HG03025 (cell line): ENCODE results near the gene OSER1.
"Not testable (repeated sequence)": the region's sequence is repeated elsewhere in the genome, so short reads cannot be mapped to it uniquely, and the experiment has no call there.

Experiments used
- ATAC-seq: cut with Tn5 transposase; IDR thresholded peaks from one replicate; pipeline ENCODE4 v1.9.1; 2021; ENCODE audit warnings: mild to moderate bottlenecking, moderate library complexity; ENCODE audit not compliant: unreplicated experiment, low FRiP score

The OSER1 gene

GRCh38 chr20:44204156-44204831 lies 6.3 kb downstream of the OSER1 start:
- ATAC-seq, result no peak

DNA sequence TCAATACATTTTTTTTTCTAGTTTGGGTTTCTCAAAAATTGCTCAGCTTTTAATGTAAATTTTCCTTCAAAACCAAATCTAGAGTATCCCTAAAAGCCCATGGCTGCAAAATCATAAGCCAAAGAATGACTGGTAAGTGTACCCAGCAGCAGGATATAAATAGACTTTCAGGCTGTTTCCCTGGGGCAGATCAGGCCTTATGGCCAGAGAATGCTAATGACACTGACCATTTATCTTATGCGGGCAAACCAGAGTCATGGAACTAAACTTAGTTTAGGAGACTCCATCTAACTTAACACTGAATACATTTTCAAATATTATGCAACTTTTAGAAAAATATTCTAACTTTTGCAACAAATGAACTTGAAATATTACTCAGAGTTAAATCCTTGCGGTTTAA lies 7.4 kb downstream of the OSER1 start:
- no peak for ATAC-seq

- ATAC-seq, result no peak
These were observed 9.6 kb downstream of the OSER1 start for GRCh38 chr20:44200983-44201382.

DNA sequence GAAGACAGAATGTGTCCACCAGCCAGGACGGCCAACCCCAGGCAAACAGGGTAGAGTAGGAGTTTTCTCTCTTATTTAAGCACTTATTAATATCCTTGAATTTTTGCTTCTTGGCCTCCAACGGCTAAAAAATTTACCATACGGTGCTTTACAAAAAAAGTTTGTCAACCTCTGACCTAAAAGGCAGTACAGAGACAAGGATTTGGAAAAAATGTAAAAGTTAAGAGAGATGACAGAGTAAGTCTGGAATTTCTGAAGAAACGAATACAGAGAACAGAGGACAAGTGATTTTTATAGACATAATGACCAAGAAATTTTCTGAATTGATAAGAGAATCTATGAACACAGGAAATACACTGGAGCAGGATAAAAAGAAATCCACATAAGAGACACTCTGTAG lies 10.2 kb downstream of the OSER1 start:
- no peak for ATAC-seq

DNA sequence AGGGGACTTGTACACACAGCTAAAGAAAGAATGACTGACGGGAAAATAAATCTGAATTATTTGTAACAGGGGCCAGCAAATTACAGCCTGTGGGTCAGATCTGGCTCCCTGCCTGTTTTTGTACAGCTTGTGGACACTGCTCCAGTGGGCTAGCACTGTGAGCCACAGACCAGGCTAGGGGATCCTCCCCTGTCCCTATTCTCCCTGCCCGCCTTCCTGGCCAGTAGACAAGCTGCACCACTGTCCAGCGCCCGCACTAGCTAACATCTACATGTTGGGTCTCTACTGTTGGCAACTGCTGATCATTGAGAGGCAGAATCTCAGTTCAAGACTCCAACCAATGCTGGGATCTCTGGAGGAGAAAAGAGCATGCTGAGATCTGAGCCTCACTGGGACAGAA lies 10.7 kb downstream of the OSER1 start:
- ATAC-seq, result no peak

DNA sequence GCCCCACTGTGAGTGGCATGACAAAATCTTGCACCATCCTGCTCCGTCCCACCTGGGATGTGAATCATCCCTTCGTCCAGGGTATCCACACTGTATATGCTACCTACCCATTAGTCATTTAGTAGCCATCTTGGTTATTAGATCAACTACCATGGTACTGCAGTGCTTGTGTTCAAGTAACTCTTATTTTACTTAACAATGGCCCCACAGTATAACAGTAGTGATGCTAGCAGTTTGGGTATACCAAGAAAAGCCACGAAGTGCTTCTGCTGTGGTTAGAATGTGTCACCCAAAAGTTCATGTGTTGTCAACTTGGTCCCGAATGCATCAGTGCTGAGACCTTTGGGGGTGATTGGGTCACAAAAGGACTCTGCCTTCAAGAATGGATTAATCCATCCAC lies 11.7 kb downstream of the OSER1 start:
- no peak for ATAC-seq

- no peak for ATAC-seq
These were observed 14.3 kb downstream of the OSER1 start for GRCh38 chr20:44196271-44196670.

GRCh38 chr20:44195605-44196004 lies 15.0 kb downstream of the OSER1 start:
- ATAC-seq, result no peak

DNA sequence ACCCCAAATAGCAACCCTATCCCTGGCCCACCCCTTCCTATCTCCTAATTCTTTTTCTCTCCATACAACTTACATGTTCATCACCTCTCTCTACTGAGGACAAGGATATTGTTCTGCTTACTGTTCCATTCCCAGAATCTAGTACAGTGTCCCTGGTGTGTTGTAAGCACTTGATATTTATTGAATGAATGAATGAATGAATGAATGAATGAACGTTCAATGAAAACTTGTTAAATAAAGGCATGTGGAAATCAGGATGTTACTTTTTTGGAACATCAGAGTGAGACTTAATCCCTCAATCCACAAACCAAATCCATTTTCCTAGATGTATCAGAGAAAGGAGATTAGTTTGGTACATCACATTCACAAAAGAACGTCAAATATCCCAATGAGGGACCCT lies 16.8 kb downstream of the OSER1 start:
- no peak for ATAC-seq

- ATAC-seq, result not testable (repeated sequence)
These were observed 18.9 kb downstream of the OSER1 start for GRCh38 chr20:44191640-44192039.

DNA sequence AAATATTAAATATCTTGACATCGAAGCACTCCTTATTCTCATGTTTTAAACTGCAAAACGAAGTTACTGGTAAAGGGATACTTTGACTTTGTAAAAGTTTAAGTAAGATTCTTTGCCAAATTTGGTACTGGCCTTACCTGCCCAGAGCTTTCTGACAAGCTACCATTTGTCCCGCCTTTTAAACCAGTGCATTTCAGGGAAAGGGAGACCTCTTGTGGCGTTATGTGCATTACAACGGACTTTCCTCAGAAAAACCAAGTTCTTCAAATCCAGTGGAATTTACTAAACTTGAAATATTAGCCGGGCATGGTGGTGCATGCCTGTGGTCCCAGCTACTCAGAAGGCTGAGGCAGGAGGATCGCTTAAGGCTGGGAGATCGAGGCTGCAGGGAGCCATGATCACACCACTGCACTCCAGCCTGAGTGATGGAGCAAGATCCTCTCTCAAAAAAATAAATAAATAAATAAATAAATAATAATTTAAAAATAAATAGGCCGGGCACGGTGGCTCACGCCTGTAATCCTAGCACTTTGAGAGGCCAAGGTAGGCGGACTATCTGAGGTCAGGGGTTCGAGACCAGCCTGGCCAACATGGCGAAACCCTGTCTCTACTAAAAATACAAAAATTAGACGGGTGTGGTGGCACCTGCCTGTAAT lies 20.2 kb downstream of the OSER1 start:
- ATAC-seq, result not testable (repeated sequence)

- no peak for ATAC-seq
These were observed 21.8 kb downstream of the OSER1 start for GRCh38 chr20:44188752-44189151.

- no peak for ATAC-seq
These were observed 22.5 kb downstream of the OSER1 start for GRCh38 chr20:44187772-44188709.

DNA sequence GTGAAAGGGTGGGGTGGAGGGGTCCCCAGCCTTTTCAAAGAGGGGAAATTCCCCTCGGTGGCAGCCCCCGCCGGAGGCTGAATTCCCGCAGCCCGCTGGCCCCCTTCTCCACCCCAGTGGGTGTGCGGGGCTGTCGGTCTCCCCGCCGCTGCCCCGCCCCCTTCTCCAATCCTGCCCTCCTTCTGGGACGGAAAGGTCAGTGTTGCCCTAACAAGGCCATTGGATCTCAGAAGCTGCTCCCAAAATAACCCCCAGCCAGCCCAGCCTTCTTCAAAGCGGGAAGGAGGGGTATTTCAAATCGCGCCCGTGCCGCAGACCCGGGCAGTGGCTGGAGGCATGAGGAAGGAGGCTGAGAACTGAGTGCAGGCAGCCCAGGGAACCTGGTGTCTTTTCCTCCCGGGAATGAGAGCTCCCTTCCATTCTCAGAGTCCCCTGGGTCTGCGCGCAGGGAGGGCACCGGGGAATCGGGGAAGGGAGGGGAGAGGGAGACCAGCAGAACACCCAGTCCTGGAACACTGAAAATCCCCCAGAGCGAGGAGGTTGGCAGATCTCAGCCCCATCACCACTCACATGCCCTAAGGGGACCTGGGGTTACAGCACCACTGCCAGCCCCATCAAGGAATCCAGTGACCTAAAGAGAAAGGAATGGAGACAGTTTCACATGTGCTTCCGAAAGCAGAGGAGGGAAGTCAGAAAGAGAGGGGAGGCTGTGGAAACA lies 23.4 kb downstream of the OSER1 start, which contains the start of gene JPH2:
TSS of gene JPH2 (minus strand) at position 135 of the 718 bp plus-strand sequence. CDS start 483 bp downstream, outside the sequence.
- ATAC-seq, result no peak

- ATAC-seq, result no peak
These were observed 23.9 kb downstream of the OSER1 start for GRCh38 chr20:44186674-44187053.

DNA sequence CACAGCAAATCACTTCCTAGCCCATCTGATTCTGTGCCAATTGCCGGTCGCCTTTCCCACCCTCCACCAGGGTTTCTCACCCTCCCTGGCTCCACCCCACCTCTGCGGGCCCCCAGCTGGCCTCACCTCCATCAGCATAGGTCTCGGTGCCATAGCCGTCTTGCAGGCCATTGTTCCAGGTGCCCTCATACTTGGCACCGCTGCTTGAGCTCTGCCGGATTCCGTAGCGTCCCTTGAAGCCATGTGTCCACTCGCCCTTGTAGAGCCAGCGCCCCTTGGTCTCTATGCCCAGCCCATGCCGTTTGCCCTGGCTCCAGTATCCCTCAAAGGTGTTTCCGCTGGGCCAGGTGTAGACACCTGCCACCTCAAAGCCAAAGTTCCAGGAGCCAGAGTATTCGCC lies 24.4 kb downstream of the OSER1 start:
- no peak for ATAC-seq

- ATAC-seq, result no peak
These were observed 25.0 kb downstream of the OSER1 start for GRCh38 chr20:44185574-44185973.

GRCh38 chr20:44183282-44183681 lies 27.3 kb downstream of the OSER1 start:
- ATAC-seq, result no peak

GRCh38 chr20:44182863-44183262 lies 27.7 kb downstream of the OSER1 start:
- ATAC-seq, result no peak

DNA sequence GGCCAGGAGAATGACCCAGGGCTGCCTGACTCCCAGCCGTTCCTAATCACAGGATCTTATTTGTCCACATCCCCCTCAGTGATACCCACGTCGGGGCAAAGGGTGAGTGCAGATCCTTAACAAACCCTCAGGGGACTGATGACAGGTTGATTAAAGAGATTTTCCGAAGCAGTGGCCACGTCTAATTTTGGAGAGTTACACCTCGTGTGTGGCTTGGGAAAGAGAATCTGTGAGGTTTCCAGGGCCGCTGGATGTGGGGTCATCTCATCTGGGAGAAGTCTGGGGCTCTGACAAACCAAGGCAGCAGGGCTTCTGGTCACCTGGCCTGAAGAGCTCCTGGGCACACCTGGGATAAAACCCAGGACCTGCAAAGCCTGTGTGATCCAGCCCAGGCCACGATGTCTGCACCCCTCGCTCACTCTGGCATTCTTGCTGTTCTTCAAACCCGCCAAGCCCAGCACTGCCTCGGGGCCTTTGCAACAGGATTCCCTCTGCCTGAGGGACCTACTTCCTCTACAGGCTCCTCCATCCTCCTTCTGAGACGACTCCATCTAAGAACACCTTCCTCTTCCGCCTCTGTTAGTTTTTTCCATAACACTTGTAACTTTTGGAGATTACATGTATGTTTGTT lies 28.3 kb downstream of the OSER1 start:
- no peak for ATAC-seq
